HG03521 (cell line): ENCODE data around the gene CCDC24.

ENCODE experiments used
- ATAC-seq: cut with Tn5 transposase; IDR thresholded peaks from one replicate; pipeline ENCODE4 v1.9.1; 2021; ENCODE audit warnings: mild to moderate bottlenecking, moderate library complexity; ENCODE audit not compliant: unreplicated experiment

Gene CCDC24

GRCh38 chr1:44036409-44037139, 45.2 kb downstream of the CCDC24 start:
- ATAC-seq, result no peak

GRCh38 chr1:44037154-44037553, 45.8 kb downstream of the CCDC24 start:
- ATAC-seq, result no peak

DNA sequence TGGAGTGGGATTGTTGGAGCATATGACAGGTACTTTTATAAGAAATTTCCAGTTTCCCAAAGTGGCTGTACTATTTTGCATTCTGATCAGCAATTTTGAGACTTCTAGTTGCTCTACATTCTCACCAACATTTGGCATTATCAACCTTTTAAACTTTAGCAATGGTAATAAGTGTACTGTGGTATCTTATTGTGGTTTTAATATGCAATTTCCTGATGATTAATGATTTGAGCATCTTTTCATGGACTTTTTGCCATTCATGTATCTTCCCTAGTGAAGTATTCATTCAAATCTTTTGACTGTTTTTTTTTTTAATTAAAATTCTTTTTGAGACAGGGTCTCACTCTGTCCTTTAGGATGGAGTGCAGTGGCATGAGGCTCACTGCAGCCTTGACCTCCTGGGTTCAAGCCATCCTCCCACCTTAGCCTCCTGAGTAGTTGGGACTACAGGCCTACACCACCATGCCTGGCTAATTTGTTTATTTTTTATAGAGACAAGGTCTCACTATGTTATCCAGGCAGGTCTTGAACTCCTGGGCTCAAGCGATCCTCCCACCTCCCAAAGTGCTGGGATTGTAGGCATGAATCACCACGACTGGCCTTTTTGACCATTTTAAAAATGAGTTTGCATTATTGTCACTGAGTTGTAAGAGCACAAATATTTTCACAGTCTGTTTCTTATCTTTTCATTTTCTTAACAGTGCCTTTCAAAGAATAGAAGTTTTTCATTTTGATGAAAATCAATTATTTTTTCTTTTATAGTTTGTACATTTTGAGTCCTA, 47.7 kb downstream of the CCDC24 start:
- ATAC-seq, result no peak

DNA sequence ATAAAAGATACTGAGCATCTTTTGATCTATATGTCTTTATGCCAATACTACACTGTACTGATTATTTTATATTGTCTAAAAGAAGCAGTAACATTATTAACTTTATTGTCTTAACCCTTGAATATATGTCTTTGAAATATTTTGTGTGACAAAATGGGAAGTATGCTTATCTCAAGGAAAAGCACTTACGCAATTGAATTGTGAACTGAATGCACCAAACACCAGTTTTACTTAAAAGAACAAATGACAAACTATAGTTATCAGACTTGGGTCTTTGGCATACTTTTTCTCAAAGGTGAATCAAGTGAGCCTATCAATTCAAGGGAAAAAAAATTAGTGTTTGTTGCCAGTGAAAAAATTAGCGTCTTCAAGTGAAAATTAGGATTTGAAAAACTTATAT, 49.0 kb downstream of the CCDC24 start:
- no peak for ATAC-seq

GRCh38 chr1:44040846-44041245, 49.4 kb downstream of the CCDC24 start:
- no peak for ATAC-seq

- no peak for ATAC-seq
Observed at GRCh38 chr1:44043176-44044070, 52.0 kb downstream of the CCDC24 start.

- ATAC-seq, result no peak
Observed at GRCh38 chr1:44044071-44044801, 52.8 kb downstream of the CCDC24 start.

- ATAC-seq, result no peak
Observed at GRCh38 chr1:44045064-44045463, 53.7 kb downstream of the CCDC24 start.
